IPS-18c (cell line): ENCODE data around the gene ZNF3.

Source experiments
- H3K4me3 ChIP-seq: 2 replicates; pipeline ENCODE4 v1.7.0; 2013; ENCODE audit warnings: low read depth, mild to moderate bottlenecking, low read length, moderate library complexity; ENCODE audit not compliant: insufficient read depth
- H3K9me3 ChIP-seq: one replicate; pipeline ENCODE4 v1.6.1; 2013; ENCODE audit warnings: mild to moderate bottlenecking, low read length, moderate library complexity; ENCODE audit not compliant: control insufficient read depth, insufficient read depth

ZNF3 gene

DNA sequence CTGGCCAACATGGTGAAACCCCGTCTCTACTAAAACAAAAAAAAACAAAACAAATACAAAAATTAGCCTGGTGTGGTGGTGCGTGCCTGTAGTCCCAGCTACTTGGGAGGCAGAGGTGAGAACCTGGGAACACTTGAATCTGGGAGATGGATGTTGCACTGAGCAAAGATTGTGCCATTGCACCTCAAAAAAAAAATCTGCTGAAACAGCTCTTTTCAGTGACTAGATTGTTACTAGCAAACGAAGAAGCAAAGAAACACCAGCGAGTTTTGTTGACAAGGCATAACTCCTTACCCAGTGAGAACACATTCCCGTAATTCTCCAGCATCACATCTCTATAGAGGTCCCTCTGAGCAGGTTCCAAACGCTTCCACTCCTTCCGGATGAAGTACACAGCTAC, 6.7 kb downstream of the ZNF3 start:
- H3K9me3 ChIP-seq = peaks cover 55% of the 10 kb centered on the region
- H3K4me3 ChIP-seq = no peak overlapping the region

DNA sequence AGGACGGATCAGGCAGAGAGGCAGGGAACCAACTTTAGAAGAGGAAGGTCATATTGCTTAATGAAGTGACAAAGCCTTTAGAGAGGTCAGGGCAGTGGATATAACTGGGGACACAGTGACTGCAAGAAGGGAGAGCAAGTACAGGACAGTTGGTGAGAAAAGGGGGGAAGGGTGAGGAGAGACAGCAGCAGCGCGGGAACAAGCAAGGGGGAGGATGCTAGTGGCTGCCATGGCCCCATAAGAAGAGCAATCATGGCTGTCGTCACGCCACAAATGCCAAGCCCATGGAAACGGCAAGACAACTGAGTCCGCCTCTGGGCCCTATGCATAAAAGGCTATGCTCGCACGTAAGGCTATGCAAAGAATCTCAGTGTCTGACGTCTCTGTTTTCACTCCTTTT, 9.1 kb downstream of the ZNF3 start:
- Histone ChIP-seq H3K9me3 (peaks cover 58% of the 10 kb centered on the region), H3K4me3 (no peak overlapping the region)

DNA sequence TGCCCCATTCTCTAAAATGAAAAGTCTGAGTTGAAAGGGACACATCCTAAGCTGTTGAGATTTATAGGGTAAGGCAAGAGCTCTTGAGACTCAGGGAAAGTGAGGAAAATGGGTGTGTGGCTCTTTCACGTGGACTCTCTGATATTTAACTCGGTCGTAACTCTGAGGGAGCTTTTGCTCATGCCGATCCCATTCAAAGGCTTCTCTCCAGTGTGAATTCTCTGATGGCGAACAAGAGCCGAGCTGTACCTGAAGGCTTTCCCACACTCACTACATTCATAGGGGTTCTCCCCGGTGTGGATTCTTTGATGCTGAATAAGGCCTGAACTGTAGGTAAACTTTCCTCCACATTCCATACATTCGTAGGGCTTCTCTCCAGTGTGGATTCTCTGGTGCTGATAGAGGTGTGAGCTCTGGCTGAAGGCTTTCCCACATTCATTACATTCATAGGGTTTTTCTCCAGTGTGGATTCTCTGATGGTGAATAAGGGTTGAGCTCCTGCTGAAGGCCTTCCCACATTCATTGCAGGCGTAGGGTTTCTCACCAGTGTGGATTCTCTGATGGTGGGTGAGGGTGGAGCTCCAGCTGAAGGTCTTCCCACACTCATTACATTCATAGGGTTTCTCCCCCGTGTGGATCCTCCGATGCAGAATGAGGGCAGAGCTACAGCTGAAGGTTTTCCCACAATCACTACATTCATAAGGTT, 10.4 kb downstream of the ZNF3 start:
- no peak overlapping the region for H3K4me3 ChIP-seq
- H3K9me3 ChIP-seq = peaks cover 49% of the 10 kb centered on the region

DNA sequence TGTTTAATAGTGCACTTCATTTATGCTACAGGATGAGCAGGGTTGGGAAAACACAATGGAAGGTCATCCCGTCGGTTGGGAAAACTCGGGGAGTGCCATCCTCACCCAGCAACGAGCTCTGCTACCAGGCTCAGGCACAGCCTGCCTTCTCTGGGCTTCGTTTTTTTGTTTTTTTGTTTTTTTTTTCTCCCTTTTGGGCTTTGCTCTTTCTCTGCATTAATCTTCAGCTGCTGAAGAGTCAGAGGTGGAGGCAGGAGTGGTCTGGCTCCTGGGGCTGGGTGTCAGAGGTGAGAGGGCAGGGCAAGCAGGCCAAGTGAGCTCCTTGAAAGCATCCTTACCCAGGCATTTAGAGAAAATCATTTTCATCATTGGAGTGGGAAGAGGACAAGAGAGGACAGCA, 11.5 kb downstream of the ZNF3 start:
- peaks cover 47% of the 10 kb centered on the region for H3K9me3 ChIP-seq
- H3K4me3 ChIP-seq = no peak overlapping the region

DNA sequence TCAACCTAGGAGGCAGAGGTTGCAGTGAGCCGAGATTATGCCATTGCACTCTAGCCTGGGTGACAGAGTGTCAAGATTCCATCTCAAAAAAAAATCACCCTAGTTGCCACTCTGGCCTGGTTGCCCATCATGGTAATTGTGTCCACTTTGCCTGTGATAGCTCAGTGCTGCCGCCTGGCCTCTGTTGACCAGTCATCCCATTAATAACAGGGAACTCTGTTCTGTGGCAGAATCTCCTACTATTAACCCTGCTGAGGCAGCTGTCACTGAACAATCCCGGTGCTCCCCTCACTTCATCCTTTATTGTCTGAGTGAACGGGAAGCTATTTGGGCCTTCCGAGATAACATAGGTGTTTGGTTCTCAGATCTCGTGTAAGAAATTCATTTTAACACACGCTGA, 14.6 kb downstream of the ZNF3 start:
- Histone ChIP-seq H3K4me3 (no peak overlapping the region), H3K9me3 (peaks cover 23% of the 10 kb centered on the region)

DNA sequence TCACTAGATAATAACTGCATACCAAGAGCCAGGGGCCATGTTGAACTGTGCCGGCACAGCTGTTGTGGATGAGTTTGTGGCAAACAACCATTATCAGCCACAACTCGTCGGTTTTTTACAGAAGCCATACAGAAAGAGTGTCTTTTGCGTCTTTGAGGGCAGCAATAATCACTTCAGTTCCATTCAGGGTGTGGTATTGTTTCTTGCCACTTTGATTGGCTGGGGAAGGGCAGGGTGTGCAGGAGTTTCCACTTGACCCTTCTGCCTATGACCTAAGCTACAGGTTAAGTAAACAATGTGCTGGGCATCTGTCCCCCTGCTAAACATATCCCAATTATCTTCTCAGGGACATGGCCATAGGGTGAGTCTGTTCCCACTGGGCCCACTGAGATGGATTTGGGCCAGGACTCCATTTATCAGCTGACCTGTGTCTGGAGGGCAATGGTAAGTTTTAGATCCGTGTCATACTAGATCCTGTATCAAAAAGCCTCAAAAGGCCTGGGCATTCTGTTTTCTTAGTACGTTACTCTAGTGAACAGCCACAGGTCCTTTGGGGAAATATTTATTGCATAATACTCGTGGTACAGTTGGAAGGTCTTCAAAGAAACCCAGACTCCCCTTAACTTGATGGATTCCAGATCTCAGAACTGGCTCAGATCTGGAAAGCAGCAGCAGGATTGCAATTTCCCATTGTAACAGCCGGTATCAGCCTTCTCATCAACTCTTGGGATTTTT, 15.9 kb downstream of the ZNF3 start:
- Histone ChIP-seq H3K9me3 (peaks cover 11% of the 10 kb centered on the region), H3K4me3 (no peak overlapping the region)

DNA sequence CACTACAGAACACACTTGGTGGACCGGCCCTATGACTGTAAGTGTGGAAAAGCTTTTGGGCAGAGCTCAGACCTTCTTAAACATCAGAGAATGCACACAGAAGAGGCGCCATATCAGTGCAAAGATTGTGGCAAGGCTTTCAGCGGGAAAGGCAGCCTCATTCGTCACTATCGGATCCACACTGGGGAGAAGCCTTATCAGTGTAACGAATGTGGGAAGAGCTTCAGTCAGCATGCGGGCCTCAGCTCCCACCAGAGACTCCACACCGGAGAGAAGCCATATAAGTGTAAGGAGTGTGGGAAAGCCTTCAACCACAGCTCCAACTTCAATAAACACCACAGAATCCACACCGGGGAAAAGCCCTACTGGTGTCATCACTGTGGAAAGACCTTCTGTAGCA, 17.4 kb downstream of the ZNF3 start:
- no peaks in the 10 kb centered on the region for H3K9me3 ChIP-seq
- no peak overlapping the region for H3K4me3 ChIP-seq

DNA sequence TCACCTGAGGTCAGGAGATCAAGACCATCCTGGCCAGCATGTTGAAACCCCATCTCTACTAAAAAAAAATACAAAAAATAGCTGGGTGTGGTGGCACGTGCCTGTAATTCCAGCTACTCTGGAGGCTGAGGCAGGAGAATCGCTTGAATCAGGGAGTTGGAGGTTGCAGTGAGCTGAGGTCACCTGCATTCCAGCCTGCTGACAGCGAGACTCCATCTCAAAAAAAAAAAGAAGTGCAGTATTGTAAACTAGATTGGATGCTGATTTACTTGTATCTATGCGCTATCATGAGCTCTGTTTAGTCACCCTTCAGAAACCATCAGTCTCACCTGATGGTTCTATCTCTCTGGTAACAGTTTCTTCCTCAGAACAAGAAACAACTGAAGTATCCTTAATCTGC, 18.1 kb downstream of the ZNF3 start:
- Histone ChIP-seq H3K4me3 (no peak overlapping the region), H3K9me3 (no peaks in the 10 kb centered on the region)

DNA sequence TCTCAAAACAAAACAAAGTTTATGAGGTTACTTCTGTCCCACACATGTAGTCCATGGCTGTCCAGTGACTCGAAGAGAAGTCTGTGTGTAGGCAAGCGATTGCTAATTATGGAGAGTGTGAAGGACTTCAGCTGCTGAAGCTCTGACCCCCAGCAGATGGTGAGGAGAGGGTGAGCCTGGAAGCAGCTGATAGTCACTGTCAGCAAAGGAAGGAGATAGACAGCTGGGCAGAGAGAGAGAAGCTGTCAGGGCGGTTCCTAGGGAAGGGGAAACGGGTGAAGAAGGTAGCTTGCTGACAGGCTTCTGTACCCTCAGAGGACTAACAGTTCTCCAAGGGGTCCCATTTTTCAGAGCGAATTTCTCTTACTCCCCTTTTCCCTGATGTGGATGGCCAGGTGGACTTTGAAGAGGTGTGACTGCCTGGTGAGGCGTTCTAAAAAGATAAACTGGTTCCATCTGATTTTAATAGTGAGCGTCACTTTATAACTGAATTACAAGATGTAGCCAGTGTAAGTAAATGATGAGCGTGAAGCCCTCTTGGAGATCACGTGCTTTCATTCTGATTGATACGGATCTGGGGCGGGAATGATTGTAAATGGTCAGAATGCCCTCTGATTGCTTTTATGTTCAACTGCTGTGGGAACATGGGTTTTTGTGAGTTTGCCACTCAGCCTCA, 19.9 kb downstream of the ZNF3 start:
- H3K9me3 ChIP-seq = no peaks in the 10 kb centered on the region

DNA sequence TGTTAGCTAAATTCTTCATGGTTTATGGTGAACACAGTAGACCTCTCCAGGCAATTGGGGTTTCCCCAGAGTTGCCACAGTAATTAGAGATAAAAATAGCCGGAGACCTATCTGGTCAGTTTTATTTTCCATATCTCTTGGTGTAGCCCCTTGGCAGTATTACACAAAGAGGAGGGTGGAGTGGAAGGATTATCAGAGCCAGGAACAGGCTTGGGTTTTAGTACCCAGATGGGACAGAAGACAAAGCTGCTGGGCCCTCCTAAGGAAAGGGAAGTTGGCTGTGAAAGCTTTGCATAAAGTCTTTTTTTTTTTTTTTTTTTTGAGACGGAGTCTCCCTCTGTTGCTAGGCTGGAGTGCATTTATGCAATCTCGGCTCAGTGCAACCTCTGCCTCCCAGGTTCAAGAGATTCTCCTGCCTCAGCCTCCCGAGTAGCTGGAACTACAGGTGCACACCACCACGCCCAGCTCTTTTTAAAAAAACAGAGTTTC, 22.2 kb downstream of the ZNF3 start:
- H3K9me3 ChIP-seq = no peaks in the 10 kb centered on the region
- H3K4me3 ChIP-seq = no peak overlapping the region

More for the DNA sequence above, 19.9 kb downstream of the ZNF3 start:
- H3K4me3 ChIP-seq = no peak overlapping the region

DNA sequence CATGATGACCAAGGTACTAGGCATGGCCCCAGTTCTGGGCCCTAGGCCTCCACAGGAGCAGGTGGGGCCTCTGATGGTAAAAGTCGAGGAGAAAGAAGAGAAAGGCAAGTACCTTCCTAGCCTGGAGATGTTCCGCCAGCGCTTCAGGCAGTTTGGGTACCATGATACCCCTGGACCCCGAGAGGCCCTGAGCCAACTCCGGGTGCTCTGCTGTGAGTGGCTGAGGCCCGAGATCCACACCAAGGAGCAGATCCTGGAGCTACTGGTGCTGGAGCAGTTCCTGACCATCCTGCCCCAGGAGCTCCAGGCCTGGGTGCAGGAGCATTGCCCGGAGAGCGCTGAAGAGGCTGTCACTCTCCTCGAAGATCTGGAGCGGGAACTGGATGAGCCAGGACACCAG, 24.5 kb downstream of the ZNF3 start:
- Histone ChIP-seq H3K4me3 (no peak overlapping the region), H3K9me3 (no peaks in the 10 kb centered on the region)

DNA sequence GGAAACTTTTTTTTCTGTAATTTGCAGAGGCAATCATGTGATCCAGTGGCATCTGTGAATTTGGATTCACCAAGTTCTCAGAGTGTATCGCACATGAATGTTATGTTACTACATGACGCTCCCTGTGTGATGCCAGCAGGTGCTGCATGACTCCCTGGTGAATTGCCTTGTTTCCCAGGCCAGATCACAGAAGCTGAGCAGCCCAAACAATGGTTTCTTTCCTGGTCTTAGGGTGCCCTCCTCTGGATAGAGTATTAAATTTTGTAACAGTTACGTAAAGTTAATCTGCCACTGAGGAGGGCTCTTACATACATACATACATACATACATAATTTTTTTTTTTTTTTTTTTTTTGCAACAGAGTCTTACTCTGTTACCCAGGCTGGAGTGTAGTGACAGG, 28.3 kb downstream of the ZNF3 start:
- no peak overlapping the region for H3K4me3 ChIP-seq
- no peaks in the 10 kb centered on the region for H3K9me3 ChIP-seq

DNA sequence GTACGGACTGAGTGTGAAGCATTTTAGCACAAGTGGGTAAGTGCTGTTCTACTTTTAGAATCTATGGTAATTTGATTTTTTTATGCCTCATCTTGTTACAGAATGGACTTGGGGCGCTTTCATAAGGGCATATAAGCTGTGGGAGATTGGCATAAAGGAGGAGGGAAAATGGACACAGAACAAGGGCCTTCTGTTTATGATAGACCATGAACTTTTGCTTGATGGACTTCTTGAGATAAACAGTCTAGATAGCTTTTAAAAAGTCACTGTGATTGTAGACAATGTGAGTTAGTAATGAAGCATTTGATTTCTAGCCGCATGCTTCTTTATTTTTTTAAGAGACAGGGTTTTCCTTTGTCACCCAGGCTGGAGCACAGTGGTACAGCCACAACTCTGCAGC, 29.9 kb downstream of the ZNF3 start:
- Histone ChIP-seq H3K9me3 (no peaks in the 10 kb centered on the region), H3K4me3 (no peak overlapping the region)

DNA sequence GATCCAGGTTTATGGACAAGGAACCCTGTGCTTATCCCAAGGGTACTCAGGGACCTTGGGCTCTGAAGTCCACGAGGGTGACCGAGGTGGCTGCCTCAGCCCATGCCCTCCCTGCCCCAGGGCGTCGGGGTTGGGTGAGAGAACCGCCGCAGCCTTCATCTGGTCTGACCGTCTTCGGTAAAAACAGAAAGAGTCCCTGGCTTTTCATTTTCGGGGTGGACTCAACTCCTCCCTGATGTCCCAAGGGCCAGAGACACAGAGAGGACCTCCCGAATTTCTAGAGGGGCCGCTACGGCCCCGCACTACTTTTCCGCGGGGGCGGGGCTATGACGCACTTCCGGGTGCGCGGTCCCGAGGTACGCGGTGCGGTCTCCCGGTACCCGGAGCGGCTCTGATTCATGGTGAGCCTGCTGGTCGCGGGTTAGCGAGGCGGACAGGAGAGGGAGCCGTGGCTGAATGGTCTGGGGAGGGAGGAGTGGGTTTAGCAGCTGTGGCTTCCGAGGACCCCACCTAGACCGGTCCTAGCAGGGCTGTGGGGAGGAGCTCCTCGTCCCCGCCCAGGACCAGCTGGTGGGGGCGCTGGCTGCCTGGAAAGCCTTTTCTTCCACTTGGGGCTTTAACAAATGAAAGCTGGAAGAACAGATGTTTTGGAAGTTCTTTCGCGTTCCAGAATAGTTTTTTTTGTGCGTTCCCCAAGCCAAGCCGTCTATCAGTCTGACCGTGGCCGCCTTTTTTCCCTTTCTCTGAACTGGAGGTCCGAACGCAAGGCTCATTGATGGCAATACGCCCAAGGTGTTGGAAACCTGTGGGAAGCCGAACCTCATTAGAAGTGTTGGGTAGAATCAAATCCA, 31.9 kb downstream of the ZNF3 start, which contains the start of gene ZSCAN21:
Gene ZSCAN21, plus strand, starts transcription at position 334 of the 851 bp plus-strand sequence. CDS start 7,233 bp downstream, outside the sequence.
- Histone ChIP-seq H3K9me3 (no peaks in the 10 kb centered on the region), H3K4me3 (peak within 1 kb of the TSS; percentile 92)

DNA sequence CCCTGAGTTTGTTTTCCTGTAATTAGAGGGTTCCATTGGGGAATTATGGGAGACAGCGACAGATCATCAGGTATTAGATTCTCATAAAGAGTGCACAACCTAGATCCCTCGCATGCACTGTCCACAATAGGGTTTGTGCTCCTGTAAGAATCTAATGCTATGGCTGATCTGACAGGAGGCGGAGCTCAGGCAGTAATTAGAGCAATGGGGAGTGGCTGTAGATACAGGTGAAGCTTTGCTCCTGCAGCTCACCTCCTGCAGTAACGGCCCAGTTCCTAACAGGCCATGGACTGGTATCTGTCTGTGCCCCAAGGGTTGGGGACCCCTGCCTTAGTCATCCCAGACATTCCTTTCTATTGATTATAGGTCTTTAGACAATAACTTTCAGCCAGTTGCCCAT, 32.8 kb downstream of the ZNF3 start:
- Histone ChIP-seq H3K4me3 (no peak overlapping the region), H3K9me3 (no peaks in the 10 kb centered on the region)

DNA sequence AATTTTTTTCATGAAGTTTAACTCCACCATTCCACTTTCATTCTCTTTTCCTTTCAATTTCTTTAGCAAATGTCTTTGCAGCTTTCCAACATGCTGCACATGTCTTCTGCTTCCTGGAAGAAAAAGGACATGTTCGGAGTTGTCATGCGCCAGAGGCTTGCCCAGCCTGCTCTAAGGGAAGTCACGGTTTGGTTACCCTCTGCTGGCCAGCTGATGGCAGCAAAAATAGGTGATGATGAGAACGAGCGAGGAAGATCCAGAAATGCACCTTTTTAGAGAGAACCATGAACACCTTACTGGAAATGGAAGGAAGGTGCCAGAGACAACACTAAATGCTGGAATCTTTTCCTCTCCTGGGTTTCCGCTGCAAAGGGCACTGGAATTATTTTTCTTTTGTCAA, 36.8 kb downstream of the ZNF3 start:
- no peaks in the 10 kb centered on the region for H3K9me3 ChIP-seq
- no peak overlapping the region for H3K4me3 ChIP-seq

DNA sequence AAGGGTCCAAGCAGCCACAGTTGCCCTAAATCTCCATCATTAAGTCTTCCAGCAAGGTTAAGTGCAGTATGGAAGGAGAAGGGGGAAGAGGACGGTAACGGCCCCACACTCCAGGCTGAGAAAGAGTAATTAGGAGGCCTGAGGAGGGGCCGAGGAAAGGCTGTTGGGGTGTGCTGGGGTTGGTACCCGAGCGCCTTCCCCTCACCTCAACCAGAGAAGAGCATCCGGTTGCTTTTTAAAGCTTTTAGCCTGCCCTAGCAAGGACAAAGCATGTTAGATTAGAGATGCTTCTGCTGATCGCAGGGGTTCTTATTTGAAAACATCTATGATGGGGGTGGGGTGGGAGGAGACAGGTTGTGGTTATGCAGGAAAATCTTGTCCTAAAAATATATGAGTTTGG, 40.9 kb downstream of the ZNF3 start:
- Histone ChIP-seq H3K9me3 (no peaks in the 10 kb centered on the region), H3K4me3 (no peak overlapping the region)
